Medulla oblongata (tissue), 1 donor: ENCODE data around the gene TRIM51.
"Not testable (repeated sequence)": the region's sequence is repeated elsewhere in the genome, so short reads cannot be mapped to it uniquely, and the experiment has no call there.

Experiments used
- DNase-seq: peaks from one replicate; pipeline ENCODE4 v3.0.0-alpha.2; 2015; ENCODE audit errors: extremely low spot score

The TRIM51 gene

DNA sequence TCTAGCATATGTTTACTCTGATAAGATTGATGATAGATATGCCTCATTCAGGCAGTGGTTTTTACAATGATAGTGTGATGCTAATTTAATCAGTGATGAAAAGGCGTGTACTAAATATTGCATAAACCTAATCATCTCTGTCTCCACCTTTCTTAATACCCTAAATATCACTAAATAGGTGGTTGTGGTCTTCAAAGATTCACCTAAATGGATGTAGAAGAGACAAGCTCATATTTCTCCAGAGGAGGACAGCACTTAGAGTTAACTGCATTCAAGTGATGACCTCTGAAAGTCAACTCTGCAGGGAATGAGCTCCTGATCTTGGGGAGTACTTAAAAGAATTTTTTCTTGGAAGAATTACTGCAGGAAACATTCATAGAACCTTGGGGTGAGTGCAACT lies at the start of gene TRIM51:
Gene TRIM51, plus strand, starts transcription at position 301 of the 400 bp plus-strand sequence. CDS start 2,132 bp downstream, outside the sequence.
- not testable (repeated sequence) for DNase-seq

GRCh38 chr11:55838452-55838851 lies 44.6 kb upstream of the TRIM51 start, which contains the start of gene OR5D16:
OR5D16 (plus strand) TSS chr11:55838752; CDS start chr11:55838752, 0 bp downstream.
- no peak for DNase-seq

DNA sequence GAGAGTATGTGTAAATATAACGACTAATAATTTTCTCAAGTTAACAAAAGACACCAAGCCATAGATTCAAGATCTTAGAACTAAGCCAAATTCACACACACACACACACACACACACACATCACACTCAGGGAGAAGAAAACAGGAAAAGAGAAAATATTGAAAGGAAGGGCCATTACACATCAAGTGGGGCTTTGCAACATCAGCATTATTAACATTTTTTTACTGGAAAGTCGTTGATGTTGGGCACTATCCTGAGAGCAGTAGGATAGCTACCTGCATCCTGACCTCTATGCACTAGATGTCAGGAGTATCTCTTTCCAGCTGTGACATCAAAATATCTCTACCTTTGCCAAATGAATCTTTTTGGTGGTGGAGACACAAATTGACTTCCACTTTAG lies 35.6 kb upstream of the TRIM51 start:
- no peak for DNase-seq

DNA sequence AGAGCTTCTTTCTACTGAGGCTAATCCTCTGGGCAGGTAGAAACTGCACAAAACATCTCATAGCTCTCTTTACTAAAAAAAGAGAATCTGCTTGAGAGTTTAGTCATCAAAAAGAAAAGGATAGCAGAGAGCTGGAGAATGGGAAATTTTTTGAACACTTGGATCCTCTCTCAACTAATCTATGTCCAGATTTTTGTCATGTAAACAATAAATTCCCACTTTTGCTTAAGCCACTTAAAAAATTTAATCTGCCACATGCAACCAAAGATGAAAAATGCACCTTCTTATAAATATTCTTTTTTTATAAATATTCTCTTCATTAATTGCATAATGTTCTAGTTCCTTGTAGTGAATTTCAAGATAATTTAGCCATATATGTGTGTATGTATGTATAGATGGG lies 34.1 kb upstream of the TRIM51 start:
- no peak for DNase-seq

DNA sequence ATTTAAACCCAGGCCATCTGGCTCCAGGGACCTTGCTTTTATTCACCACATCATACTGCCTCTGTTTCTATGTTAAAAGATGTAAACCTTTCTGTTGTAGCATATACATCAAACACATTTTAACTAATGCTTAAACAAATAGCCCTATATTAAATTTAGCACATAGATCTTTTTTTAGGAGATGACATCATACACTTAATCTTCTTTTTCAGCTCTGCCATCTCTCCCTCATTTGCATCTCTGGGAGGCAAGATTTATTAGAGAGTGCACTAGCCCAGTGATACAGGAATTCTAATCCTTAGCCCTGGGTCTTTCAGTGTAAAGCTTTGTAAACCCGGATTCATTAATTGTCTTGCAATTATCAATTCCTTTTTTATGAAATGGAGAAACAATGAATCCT lies 31.0 kb upstream of the TRIM51 start:
- DNase-seq = no peak

DNA sequence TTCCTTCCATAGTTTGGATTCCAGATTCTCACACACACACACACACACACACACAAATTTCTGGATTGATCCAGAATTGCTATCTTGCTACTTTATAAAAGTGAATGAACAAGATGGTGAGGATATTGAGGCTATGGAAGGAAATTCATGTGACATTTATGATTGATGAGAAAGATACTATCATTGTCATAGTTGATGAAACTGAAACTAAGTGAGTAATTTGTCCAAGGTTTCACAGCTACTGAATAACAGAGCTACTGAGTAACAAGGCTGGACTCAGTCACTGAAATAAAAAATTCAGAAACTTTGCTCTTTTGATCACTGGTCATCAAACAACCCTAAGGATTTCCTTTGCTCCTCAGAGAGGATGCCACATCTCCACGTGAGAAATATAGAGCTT lies 28.4 kb upstream of the TRIM51 start:
- no peak for DNase-seq

DNA sequence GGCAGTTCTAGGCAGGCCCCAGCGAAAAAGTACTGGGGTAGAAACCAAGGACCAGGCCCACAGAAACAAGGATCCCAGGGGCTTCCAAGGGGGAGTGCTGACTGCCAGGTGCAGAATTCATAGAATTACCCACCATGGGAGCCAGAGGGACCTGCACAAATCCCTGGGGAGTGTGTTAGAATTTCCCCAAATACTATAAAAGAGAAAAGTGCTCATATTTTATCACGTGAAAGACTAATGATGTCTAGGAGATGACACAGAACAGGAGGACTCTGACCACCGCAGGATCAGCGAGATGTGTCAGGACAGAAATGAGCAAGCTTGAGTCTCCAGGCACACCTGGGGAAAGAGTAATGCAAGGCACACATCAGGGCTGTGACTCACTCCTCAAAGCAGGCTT lies 15.7 kb upstream of the TRIM51 start:
- DNase-seq = not testable (repeated sequence)

- not testable (repeated sequence) for DNase-seq
Measured at GRCh38 chr11:55872731-55873130, 10.4 kb upstream of the TRIM51 start.

DNA sequence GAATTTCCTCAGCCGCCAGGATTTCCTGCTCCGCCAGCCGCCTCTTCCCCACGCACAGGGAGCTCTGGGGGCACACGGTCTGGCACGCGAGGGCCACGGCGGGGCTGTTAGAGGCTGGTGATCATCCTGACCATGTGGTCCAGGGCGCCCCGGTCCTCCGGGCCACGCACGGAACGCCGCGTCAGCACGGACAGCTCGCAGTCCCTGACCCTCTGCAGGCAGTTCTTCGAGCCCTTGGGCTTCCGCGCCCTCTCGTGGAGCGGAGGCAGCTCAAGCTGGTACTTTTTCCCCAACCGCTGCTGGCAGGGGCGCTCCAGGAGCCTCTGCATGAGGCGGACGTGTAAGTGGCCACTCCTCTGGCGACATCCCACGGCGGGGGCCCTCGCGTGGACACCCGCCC lies 10.0 kb upstream of the TRIM51 start:
- DNase-seq = not testable (repeated sequence)

DNA sequence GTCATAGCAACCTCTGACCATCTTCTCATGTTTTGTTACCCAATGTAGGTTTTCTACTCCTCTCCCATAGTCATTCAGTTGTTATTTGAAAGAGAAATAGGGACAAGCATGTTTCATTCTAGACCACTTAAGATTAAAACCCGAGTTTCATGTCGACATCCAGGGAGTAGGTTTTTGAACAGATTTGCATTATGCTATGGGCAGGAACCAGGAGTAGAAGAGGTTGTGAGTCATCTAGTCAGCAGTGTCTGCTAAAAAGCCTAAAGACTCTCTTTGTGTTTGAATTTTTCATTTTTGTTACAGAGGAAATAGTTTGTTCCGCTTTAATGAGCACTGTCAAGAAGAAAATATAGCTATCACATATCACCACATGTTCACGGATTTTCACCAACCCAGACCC lies 1.9 kb downstream of the TRIM51 start:
- DNase-seq = not testable (repeated sequence)

GRCh38 chr11:55885481-55885880 lies 2.4 kb downstream of the TRIM51 start:
- DNase-seq = not testable (repeated sequence)

DNA sequence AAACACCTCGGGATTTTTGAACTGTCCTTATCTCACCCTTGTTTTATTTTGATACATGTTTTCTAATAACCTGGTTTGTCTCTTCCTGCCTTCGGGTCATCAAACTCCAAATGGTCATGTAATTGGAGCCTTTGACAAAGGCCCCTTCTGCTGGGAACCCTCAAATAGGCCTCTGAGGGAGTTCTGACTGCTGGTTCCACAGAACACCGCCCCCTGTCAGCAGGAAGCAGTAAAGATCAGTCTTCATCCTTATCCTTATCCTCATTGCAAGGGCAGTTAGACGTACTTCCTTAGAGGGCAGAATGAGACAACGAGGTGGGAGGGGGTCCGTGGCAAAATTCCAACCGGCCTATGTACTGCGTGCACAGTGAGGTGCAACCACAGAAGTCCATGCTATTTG lies 12.1 kb downstream of the TRIM51 start:
- DNase-seq = no peak

DNA sequence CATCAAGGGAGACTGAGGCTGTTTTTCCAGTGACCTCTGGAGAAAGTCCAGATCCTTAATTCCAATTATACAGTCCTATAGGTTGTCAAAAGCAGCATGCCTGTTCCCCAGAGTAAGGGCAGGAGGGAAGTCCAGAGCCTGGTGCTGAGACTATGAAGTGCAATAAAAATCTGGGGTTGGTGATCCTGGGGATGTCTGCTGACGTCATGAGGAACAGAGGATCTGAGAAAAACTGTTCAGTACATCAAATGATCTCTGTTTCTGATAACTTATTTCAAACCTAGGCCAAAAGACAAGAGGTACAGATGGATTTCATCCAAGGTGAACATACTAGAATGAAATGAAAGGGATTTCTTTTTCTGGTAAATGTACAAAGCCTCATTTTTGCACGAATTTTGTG lies 19.2 kb downstream of the TRIM51 start:
- DNase-seq = no peak

DNA sequence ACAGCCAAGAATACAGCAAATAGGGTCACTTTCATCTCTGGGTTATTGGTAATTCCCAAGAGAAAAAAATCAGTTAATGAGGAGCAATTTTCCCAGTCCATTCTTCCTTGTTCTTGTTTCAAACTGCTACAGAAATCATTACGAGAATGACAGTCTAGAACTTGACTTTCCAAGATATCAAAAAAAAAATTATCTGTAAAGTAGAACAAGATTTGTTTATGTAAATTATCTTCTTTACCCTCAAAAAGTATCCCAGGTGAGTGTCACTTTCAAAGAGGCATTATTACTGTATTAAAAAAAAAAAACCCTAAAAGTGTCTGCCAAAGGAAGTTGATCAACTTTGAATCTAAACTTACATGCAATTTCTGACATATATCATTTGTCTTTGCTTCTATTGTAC lies 31.4 kb downstream of the TRIM51 start, which contains the start of gene OR5W2:
Gene OR5W2, minus strand, starts transcription at position 101 of the 400 bp plus-strand sequence. Its CDS starts 0 bp downstream, at position 101.
- DNase-seq = no peak

- no peak for DNase-seq
Measured at GRCh38 chr11:55920537-55920936, 37.4 kb downstream of the TRIM51 start.

- no peak for DNase-seq
Measured at GRCh38 chr11:55936300-55936699, 53.2 kb downstream of the TRIM51 start, which contains the start of gene OR5I1. OR5I1 (minus strand) TSS chr11:55936400; CDS start chr11:55936400, 0 bp downstream.
